Suprapubic skin (tissue), 4 donors: ENCODE results near the gene CFL2. TPM values are rescaled to one million over a fixed set of nuclear protein-coding genes. Genes with fewer than 3 reads are reported as not detected.

Experiments
- DNase-seq, 2 donors: peaks; one replicate each; pipeline ENCODE4 v3.0.0-alpha.2; 2019; ENCODE audit warnings: low spot score in 2 of 2
- H3K27ac ChIP-seq: fragments of 200-600 bp; sonication (generic); one replicate; pipeline ENCODE4 v1.5.1; 2019
- H3K27me3 ChIP-seq: fragments of 200-600 bp; sonication (generic); one replicate; pipeline ENCODE4 v1.5.1; 2019
- H3K36me3 ChIP-seq: fragments of 200-600 bp; sonication (generic); one replicate; pipeline ENCODE4 v1.5.1; 2019
- H3K4me1 ChIP-seq: fragments of 200-600 bp; sonication (generic); one replicate; pipeline ENCODE4 v1.5.1; 2019
- H3K4me3 ChIP-seq: fragments of 200-600 bp; sonication (generic); one replicate; pipeline ENCODE4 v1.5.1; 2019; ENCODE audit warnings: mild to moderate bottlenecking
- H3K9me3 ChIP-seq: fragments of 200-600 bp; sonication (generic); one replicate; pipeline ENCODE4 v1.5.1; 2019
- EP300 ChIP-seq: sonication (generic); formaldehyde crosslinking; IDR thresholded peaks from one replicate; pipeline ENCODE4 v1.6.1; 2017; ENCODE audit warnings: antibody characterized with exemption
- POLR2A ChIP-seq, 2 donors: fragments of 450-650 bp; IDR thresholded peaks; one replicate each; pipeline ENCODE4 v1.6.1; 2017; ENCODE audit warnings: antibody characterized with exemption in 2 of 2, mild to moderate bottlenecking in 2 of 2, moderate library complexity in 2 of 2
- POLR2AphosphoS5 ChIP-seq, 3 donors: sonication (generic); formaldehyde crosslinking; IDR thresholded peaks; one replicate each; pipeline ENCODE4 v1.6.1; 2017; ENCODE audit warnings: antibody characterized with exemption in 3 of 3
- WGBS: methylation state at CpG from one replicate; pipeline ENCODE4 v1.1.5; 2018; 5-methylcytosine and 5-hydroxymethylcytosine counted together
- total RNA-seq, 4 donors: library from RNA; depleted of rRNA; stranded (reverse); fragments of >200 nt; gene quantifications; one replicate each; pipeline ENCODE4 v1.1.0, GENCODE V29; 2016
- TF ChIP-seq, protein P1 (sequence below), 2 donors: fragments of 200-600 bp in 1 of 2; fragments of 450-650 bp in 1 of 2; sonication (generic) in 1 of 2; IDR thresholded peaks; one replicate each; pipeline ENCODE4 v1.5.1; 2016 to 2019; ENCODE audit warnings: antibody characterized with exemption in 2 of 2, mild to moderate bottlenecking in 1 of 2, moderate library complexity in 1 of 2

The CFL2 gene
- total RNA-seq, 4 donors from 2014 or later, result 3.7 to 23.9 (median 8.7) TPM

DNA sequence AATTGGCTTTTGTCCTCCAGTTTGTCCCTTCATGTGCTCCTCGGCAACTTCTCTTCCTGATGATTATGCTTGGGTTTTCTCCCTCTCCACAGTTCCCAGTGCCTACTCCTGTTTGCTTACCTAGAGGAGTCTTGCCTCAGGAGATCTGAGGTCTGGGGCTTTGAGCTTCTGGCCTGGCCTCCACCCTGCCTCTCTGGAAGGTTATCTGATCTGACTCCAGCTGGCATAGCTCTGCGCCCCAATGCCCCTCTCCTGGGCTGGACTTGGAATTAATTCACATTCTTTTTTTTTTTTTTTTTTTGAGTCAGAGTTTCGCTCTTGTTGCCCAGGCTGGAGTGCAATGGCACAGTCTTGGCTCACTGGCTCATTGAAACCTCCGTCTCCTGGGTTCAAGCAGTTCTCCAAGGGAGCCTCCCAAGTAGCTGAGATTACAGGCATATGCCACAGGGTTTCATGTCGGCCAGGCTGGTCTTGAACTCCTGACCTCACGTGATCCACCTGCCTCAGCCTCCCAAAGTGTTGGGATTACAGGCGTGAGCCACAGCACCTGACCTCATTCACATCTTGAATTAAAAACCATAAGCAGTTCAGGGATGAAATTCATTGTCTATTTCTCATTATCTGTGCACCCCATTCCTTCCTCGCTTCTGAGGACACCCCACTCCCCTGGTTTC is 33.5 kb downstream of the CFL2 start:
- DNase-seq, result no peak
- 73% methylated on average over 8 of the region's 8 CpGs for WGBS
- no peak overlapping the region for H3K4me3 ChIP-seq
- H3K36me3 ChIP-seq, result no peaks in the 10 kb centered on the region
- TF ChIP-seq POLR2A (IDR thresholded peaks at IDR 0.05), result no peak
- TF ChIP-seq POLR2AphosphoS5 (IDR thresholded peaks at IDR 0.05), result no peak
- TF ChIP-seq EP300, result no peak
- TF ChIP-seq, protein P1, sequence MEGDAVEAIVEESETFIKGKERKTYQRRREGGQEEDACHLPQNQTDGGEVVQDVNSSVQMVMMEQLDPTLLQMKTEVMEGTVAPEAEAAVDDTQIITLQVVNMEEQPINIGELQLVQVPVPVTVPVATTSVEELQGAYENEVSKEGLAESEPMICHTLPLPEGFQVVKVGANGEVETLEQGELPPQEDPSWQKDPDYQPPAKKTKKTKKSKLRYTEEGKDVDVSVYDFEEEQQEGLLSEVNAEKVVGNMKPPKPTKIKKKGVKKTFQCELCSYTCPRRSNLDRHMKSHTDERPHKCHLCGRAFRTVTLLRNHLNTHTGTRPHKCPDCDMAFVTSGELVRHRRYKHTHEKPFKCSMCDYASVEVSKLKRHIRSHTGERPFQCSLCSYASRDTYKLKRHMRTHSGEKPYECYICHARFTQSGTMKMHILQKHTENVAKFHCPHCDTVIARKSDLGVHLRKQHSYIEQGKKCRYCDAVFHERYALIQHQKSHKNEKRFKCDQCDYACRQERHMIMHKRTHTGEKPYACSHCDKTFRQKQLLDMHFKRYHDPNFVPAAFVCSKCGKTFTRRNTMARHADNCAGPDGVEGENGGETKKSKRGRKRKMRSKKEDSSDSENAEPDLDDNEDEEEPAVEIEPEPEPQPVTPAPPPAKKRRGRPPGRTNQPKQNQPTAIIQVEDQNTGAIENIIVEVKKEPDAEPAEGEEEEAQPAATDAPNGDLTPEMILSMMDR (IDR thresholded peaks at IDR 0.05), result no peak
- peaks cover 4% of the 10 kb centered on the region for H3K27me3 ChIP-seq
- H3K9me3 ChIP-seq, result no peaks in the 10 kb centered on the region
- no peaks in the 10 kb centered on the region for H3K4me1 ChIP-seq
- H3K27ac ChIP-seq, result no peak overlapping the region

GRCh38 chr14:34678735-34679134 is 35.7 kb downstream of the CFL2 start:
- DNase-seq, result no peak
- 85% methylated on average over 8 of the region's 8 CpGs for WGBS
- no peaks in the 10 kb centered on the region for H3K36me3 ChIP-seq
- H3K9me3 ChIP-seq, result no peaks in the 10 kb centered on the region
- H3K27me3 ChIP-seq, result no peaks in the 10 kb centered on the region
- no peak overlapping the region for H3K27ac ChIP-seq
- no peak overlapping the region for H3K4me3 ChIP-seq
- H3K4me1 ChIP-seq, result no peaks in the 10 kb centered on the region
- TF ChIP-seq POLR2A (IDR thresholded peaks at IDR 0.05) (no peak), EP300 (no peak), POLR2AphosphoS5 (IDR thresholded peaks at IDR 0.05) (no peak)
- TF ChIP-seq, protein P1 (IDR thresholded peaks at IDR 0.05), result no peak

DNA sequence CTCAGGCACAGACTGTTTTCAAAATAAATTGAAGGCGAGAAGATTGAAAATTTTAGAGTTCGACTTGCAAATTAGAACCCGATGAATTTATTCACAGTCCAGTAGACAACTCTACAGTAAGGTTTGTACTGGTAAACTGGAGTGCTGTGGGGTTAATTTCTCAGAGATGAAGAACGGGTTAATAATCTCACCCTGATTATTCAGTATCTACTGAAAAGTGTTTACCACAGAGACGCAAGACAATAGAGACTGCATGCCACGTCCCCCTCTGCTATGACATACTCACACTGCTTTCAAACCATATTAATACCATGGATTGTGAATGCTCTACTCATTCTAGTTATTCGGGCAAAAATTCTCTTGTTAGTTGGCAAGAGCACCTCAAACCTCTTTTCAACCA is 36.1 kb downstream of the CFL2 start:
- Histone ChIP-seq H3K9me3 (no peaks in the 10 kb centered on the region), H3K36me3 (no peaks in the 10 kb centered on the region), H3K27me3 (no peaks in the 10 kb centered on the region), H3K4me3 (no peak overlapping the region), H3K27ac (no peak overlapping the region), H3K4me1 (no peaks in the 10 kb centered on the region)
- TF ChIP-seq POLR2AphosphoS5 (IDR thresholded peaks at IDR 0.05) (no peak), EP300 (no peak), POLR2A (IDR thresholded peaks at IDR 0.05) (no peak)
- TF ChIP-seq, protein P1 (IDR thresholded peaks at IDR 0.05), result no peak
- DNase-seq, result no peak
- 67% methylated on average over 7 of the region's 7 CpGs for WGBS

DNA sequence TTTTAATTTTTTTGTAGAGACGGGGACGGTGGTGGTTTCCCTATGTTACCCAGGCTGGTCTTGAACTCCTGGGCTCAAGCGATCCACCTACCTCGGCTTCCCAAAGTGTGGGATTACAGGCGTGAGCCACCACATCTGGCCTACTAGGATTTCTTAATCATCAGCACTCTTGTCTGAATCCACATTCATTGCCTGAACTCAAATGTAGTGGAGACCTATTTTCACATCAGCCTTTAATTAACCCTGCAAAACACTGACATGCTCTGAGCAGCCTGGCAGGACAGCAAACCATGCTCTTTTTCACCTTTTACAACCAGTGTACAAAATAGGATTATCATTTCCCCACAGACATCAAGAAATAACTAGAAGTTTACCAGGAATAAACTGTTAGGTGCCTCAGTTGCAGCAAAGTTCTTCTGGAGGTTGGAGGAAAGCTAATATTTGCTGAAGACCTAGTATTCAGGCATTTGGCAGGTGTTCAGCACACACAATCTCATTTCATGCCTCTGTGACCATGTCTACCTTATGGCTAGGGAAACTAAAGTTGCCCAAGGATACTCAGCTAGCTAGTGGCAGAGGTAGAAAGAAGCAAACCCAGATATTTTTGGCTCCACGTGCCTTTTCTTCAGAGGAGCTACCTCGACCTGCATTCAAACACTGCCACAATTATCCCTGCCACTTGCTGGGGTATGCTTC is 37.7 kb downstream of the CFL2 start:
- 82% methylated on average over 7 of the region's 7 CpGs for WGBS
- no peak for DNase-seq
- H3K27me3 ChIP-seq, result no peaks in the 10 kb centered on the region
- H3K4me3 ChIP-seq, result no peak overlapping the region
- no peaks in the 10 kb centered on the region for H3K4me1 ChIP-seq
- no peak for TF ChIP-seq POLR2AphosphoS5 (IDR thresholded peaks at IDR 0.05)
- TF ChIP-seq POLR2A (IDR thresholded peaks at IDR 0.05), result no peak
- TF ChIP-seq EP300, result no peak
- TF ChIP-seq, protein P1 (IDR thresholded peaks at IDR 0.05), result no peak
- H3K27ac ChIP-seq, result no peak overlapping the region
- no peaks in the 10 kb centered on the region for H3K36me3 ChIP-seq
- H3K9me3 ChIP-seq, result no peaks in the 10 kb centered on the region

DNA sequence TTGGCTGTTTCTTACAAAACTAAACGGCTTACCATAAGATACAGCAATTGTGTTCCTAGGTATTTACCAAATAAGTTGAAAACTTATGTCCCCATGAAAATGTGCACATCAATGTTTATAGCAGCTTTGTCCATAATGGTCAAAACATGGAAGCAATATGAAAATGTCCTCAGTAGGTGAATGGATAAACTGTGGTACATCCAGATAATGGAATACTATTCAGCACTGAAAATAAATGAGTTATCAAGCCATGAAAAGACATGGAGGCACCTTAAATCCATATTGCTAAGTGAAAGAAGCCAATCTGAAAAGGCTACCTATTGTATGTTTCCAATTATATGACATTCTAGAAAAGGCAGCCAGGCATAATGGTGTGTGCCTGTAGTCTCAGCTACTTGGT is 40.7 kb downstream of the CFL2 start:
- Histone ChIP-seq H3K27ac (no peak overlapping the region), H3K27me3 (no peaks in the 10 kb centered on the region), H3K9me3 (no peaks in the 10 kb centered on the region), H3K36me3 (no peaks in the 10 kb centered on the region), H3K4me3 (no peak overlapping the region), H3K4me1 (no peaks in the 10 kb centered on the region)
- no peak for DNase-seq
- WGBS, result 74% methylated on average over 1 of the region's 1 CpG
- no peak for TF ChIP-seq POLR2AphosphoS5 (IDR thresholded peaks at IDR 0.05)
